Tibial artery (tissue), 4 donors: ENCODE data around the gene PCK1.
A peak's percentile ranks its signal among the peaks of the same experiment; 100 is the strongest.

Experiments used
- DNase-seq, 2 donors: peaks; one replicate each; pipeline ENCODE4 v3.0.0-alpha.2; 2019
- H3K27ac ChIP-seq, 2 donors: fragments of 200-600 bp; sonication (generic) in 1 of 2; 1 replicate in 1 of 2; 2 replicates in 1 of 2; pipeline ENCODE4 v1.5.1; 2018 to 2019; ENCODE audit warnings: mild to moderate bottlenecking in 1 of 2
- H3K27me3 ChIP-seq, 2 donors: fragments of 200-600 bp; sonication (generic) in 1 of 2; one replicate each; pipeline versions ENCODE4 v1.5.1 to v1.6.0; 2016 to 2019
- H3K36me3 ChIP-seq, 3 donors: fragments of 200-600 bp; sonication (generic) in 2 of 3; one replicate each; pipeline ENCODE4 v1.5.1; 2016 to 2019; ENCODE audit warnings: mild to moderate bottlenecking in 2 of 3
- H3K4me1 ChIP-seq, 4 donors: fragments of 200-600 bp; sonication (generic) in 2 of 4; 1 replicate in 3 of 4; 2 replicates in 1 of 4; pipeline ENCODE4 v1.5.1; 2016 to 2019
- H3K4me3 ChIP-seq, 2 donors: fragments of 200-600 bp; sonication (generic) in 1 of 2; 1 replicate in 1 of 2; 2 replicates in 1 of 2; pipeline ENCODE4 v1.5.1; 2018 to 2019; ENCODE audit warnings: mild to moderate bottlenecking in 2 of 2
- H3K9me3 ChIP-seq, 3 donors: fragments of 200-600 bp; sonication (generic) in 1 of 3; one replicate each; pipeline ENCODE4 v1.5.1; 2016 to 2019
- CTCF ChIP-seq, 2 experiments: fragments of 200-600 bp in 1 of 2; fragments of 450-650 bp in 1 of 2; IDR thresholded peaks; one replicate each; pipeline ENCODE4 v1.5.1; 2017 to 2019; ENCODE audit warnings: antibody characterized with exemption in 2 of 2, mild to moderate bottlenecking in 1 of 2, moderate library complexity in 1 of 2
- intact Hi-C: fragments of 100-400 bp; cut with DNase I; formaldehyde crosslinking; loops from one replicate; pipeline ENCODE4 v1.15.0; 2023; ENCODE audit warnings: low total_unique reads

The PCK1 gene

GRCh38 chr20:57581202-57582028, 20.5 kb downstream of the PCK1 start:
- peak overlapping the region; percentile 87 to 95 for H3K27ac ChIP-seq
- intact Hi-C loops = loop anchor here (5.0 to 10.0 kb wide), 2 partner anchors 194 to 563 kb away; no protein-coding TSS in a partner anchor
- H3K36me3 ChIP-seq = no peaks in the 10 kb centered on the region
- DNase-seq = peak; percentile 59 to 84
- TF ChIP-seq CTCF (IDR thresholded peaks at IDR 0.05) = no peak
- no peak overlapping the region for H3K4me3 ChIP-seq
- H3K27me3 ChIP-seq = peaks cover 0 to 30% of the 10 kb centered on the region in 2 donors
- peaks cover 0 to 68% (median 29%) of the 10 kb centered on the region in 4 donors for H3K4me1 ChIP-seq
- no peaks in the 10 kb centered on the region for H3K9me3 ChIP-seq

GRCh38 chr20:57582029-57582378, 21.1 kb downstream of the PCK1 start:
- intact Hi-C loops = loop anchor here (5.0 to 10.0 kb wide), 2 partner anchors 195 to 563 kb away; no protein-coding TSS in a partner anchor

GRCh38 chr20:57582432-57583288, 21.8 kb downstream of the PCK1 start:
- peak overlapping the region; percentile 19 to 32 for H3K4me3 ChIP-seq
- H3K4me1 ChIP-seq = peaks cover 0 to 73% (median 29%) of the 10 kb centered on the region in 4 donors
- peaks cover 0 to 6% (median 0%) of the 10 kb centered on the region in 3 donors for H3K9me3 ChIP-seq
- H3K27me3 ChIP-seq = peaks cover 0 to 18% of the 10 kb centered on the region in 2 donors
- peak overlapping the region; percentile 87 to 95 for H3K27ac ChIP-seq
- intact Hi-C loops = loop anchor here (5.0 to 10.0 kb wide), 2 partner anchors 195 to 562 kb away; no protein-coding TSS in a partner anchor
- peak; percentile 74 to 94 for DNase-seq
- TF ChIP-seq CTCF (IDR thresholded peaks at IDR 0.05) = peak; percentile 31 to 35
- no peaks in the 10 kb centered on the region for H3K36me3 ChIP-seq

More at GRCh38 chr20:57582029-57582378, 21.1 kb downstream of the PCK1 start:
- H3K4me3 ChIP-seq = peak overlapping the region in 1 of 2 donors; percentile 32
- peak overlapping the region; percentile 87 to 95 for H3K27ac ChIP-seq
- DNase-seq = no peak
- H3K27me3 ChIP-seq = peaks cover 0 to 25% of the 10 kb centered on the region in 2 donors
- H3K9me3 ChIP-seq = no peaks in the 10 kb centered on the region
- H3K36me3 ChIP-seq = no peaks in the 10 kb centered on the region
- peaks cover 0 to 73% (median 29%) of the 10 kb centered on the region in 4 donors for H3K4me1 ChIP-seq
- no peak for TF ChIP-seq CTCF (IDR thresholded peaks at IDR 0.05)

- H3K27ac ChIP-seq = peak overlapping the region; percentile 87 to 95
- peaks cover 0 to 73% (median 29%) of the 10 kb centered on the region in 4 donors for H3K4me1 ChIP-seq
- no peaks in the 10 kb centered on the region for H3K36me3 ChIP-seq
- intact Hi-C loops = loop anchor here (5.0 to 10.0 kb wide), 2 partner anchors 196 to 561 kb away; no protein-coding TSS in a partner anchor
- H3K9me3 ChIP-seq = peaks cover 0 to 10% (median 0%) of the 10 kb centered on the region in 3 donors
- no peak for TF ChIP-seq CTCF (IDR thresholded peaks at IDR 0.05)
- H3K27me3 ChIP-seq = peaks cover 0 to 14% of the 10 kb centered on the region in 2 donors
- DNase-seq = no peak
- no peak overlapping the region for H3K4me3 ChIP-seq
These were observed 22.7 kb downstream of the PCK1 start for GRCh38 chr20:57583289-57584257.
